Stimulated activated naive CD8-positive, alpha-beta T cell treated with anti-CD3 and anti-CD28 coated beads, Interleukin-15, Interleukin-2, amounts not matched to agents 100 ng/mL and 50 ng/mL, for 24 hours (primary cell): Measurements from ENCODE around the gene PTPRM.

ENCODE experiments used
- H3K27ac Mint-ChIP-seq: one replicate; pipeline ENCODE4 v1.8.0; 2021; ENCODE audit warnings: mild to moderate bottlenecking, mixed read lengths
- H3K27me3 Mint-ChIP-seq: one replicate; pipeline ENCODE4 v1.8.0; 2021; ENCODE audit warnings: mixed read lengths
- H3K36me3 Mint-ChIP-seq: one replicate; pipeline ENCODE4 v1.8.0; 2021; ENCODE audit warnings: low read depth, mixed read lengths
- H3K4me1 Mint-ChIP-seq: one replicate; pipeline ENCODE4 v1.8.0; 2021; ENCODE audit warnings: low read depth, mixed read lengths
- H3K4me3 Mint-ChIP-seq: one replicate; pipeline ENCODE4 v1.8.0; 2021; ENCODE audit warnings: mild to moderate bottlenecking, mixed read lengths
- H3K9me3 Mint-ChIP-seq: one replicate; pipeline ENCODE4 v1.8.0; 2021; ENCODE audit warnings: mixed read lengths

PTPRM gene

GRCh38 chr18:8381821-8382459, 814.8 kb downstream of the PTPRM start:
- H3K4me3 Mint-ChIP-seq, result no peak overlapping the region
- no peaks in the 10 kb centered on the region for H3K9me3 Mint-ChIP-seq
- no peaks in the 10 kb centered on the region for H3K36me3 Mint-ChIP-seq
- H3K4me1 Mint-ChIP-seq, result no peaks in the 10 kb centered on the region
- H3K27me3 Mint-ChIP-seq, result no peaks in the 10 kb centered on the region
- H3K27ac Mint-ChIP-seq, result no peak overlapping the region

GRCh38 chr18:8385400-8385799, 818.3 kb downstream of the PTPRM start:
- H3K4me1 Mint-ChIP-seq, result no peaks in the 10 kb centered on the region
- H3K9me3 Mint-ChIP-seq, result no peaks in the 10 kb centered on the region
- no peak overlapping the region for H3K27ac Mint-ChIP-seq
- H3K36me3 Mint-ChIP-seq, result no peaks in the 10 kb centered on the region
- no peaks in the 10 kb centered on the region for H3K27me3 Mint-ChIP-seq
- no peak overlapping the region for H3K4me3 Mint-ChIP-seq

- H3K36me3 Mint-ChIP-seq, result no peaks in the 10 kb centered on the region
- no peaks in the 10 kb centered on the region for H3K9me3 Mint-ChIP-seq
- H3K4me1 Mint-ChIP-seq, result no peaks in the 10 kb centered on the region
- H3K4me3 Mint-ChIP-seq, result no peak overlapping the region
- H3K27ac Mint-ChIP-seq, result no peak overlapping the region
- no peaks in the 10 kb centered on the region for H3K27me3 Mint-ChIP-seq
Observed at GRCh38 chr18:8386669-8387380, 819.7 kb downstream of the PTPRM start.

GRCh38 chr18:8389391-8390340, 822.5 kb downstream of the PTPRM start:
- Mint-ChIP-seq H3K4me1 (no peaks in the 10 kb centered on the region), H3K4me3 (no peak overlapping the region), H3K9me3 (no peaks in the 10 kb centered on the region), H3K27me3 (no peaks in the 10 kb centered on the region), H3K27ac (no peak overlapping the region), H3K36me3 (no peaks in the 10 kb centered on the region)

- Mint-ChIP-seq H3K27me3 (no peaks in the 10 kb centered on the region), H3K4me1 (no peaks in the 10 kb centered on the region), H3K36me3 (no peaks in the 10 kb centered on the region), H3K27ac (no peak overlapping the region), H3K4me3 (no peak overlapping the region), H3K9me3 (no peaks in the 10 kb centered on the region)
Observed at GRCh38 chr18:8391068-8391467, 824.0 kb downstream of the PTPRM start.

- H3K4me3 Mint-ChIP-seq, result no peak overlapping the region
- no peaks in the 10 kb centered on the region for H3K4me1 Mint-ChIP-seq
- H3K36me3 Mint-ChIP-seq, result no peaks in the 10 kb centered on the region
- H3K27me3 Mint-ChIP-seq, result no peaks in the 10 kb centered on the region
- H3K9me3 Mint-ChIP-seq, result no peaks in the 10 kb centered on the region
- no peak overlapping the region for H3K27ac Mint-ChIP-seq
Observed at GRCh38 chr18:8396254-8396653, 829.1 kb downstream of the PTPRM start.

GRCh38 chr18:8397034-8397433, 829.9 kb downstream of the PTPRM start:
- no peaks in the 10 kb centered on the region for H3K27me3 Mint-ChIP-seq

GRCh38 chr18:8399138-8399537, 832.0 kb downstream of the PTPRM start:
- Mint-ChIP-seq H3K4me3 (no peak overlapping the region), H3K27ac (no peak overlapping the region), H3K4me1 (no peaks in the 10 kb centered on the region), H3K27me3 (no peaks in the 10 kb centered on the region), H3K9me3 (no peaks in the 10 kb centered on the region), H3K36me3 (no peaks in the 10 kb centered on the region)

More at GRCh38 chr18:8397034-8397433, 829.9 kb downstream of the PTPRM start:
- H3K36me3 Mint-ChIP-seq, result no peaks in the 10 kb centered on the region
- H3K27ac Mint-ChIP-seq, result no peak overlapping the region
- no peaks in the 10 kb centered on the region for H3K9me3 Mint-ChIP-seq
- no peaks in the 10 kb centered on the region for H3K4me1 Mint-ChIP-seq
- H3K4me3 Mint-ChIP-seq, result no peak overlapping the region

- no peaks in the 10 kb centered on the region for H3K4me1 Mint-ChIP-seq
- H3K36me3 Mint-ChIP-seq, result no peaks in the 10 kb centered on the region
- H3K27ac Mint-ChIP-seq, result no peak overlapping the region
- no peaks in the 10 kb centered on the region for H3K9me3 Mint-ChIP-seq
- H3K4me3 Mint-ChIP-seq, result no peak overlapping the region
- H3K27me3 Mint-ChIP-seq, result no peaks in the 10 kb centered on the region
Observed at GRCh38 chr18:8400193-8400752, 833.2 kb downstream of the PTPRM start.

- Mint-ChIP-seq H3K27me3 (no peaks in the 10 kb centered on the region), H3K4me1 (no peaks in the 10 kb centered on the region), H3K36me3 (no peaks in the 10 kb centered on the region), H3K4me3 (no peak overlapping the region), H3K27ac (no peak overlapping the region), H3K9me3 (no peaks in the 10 kb centered on the region)
Observed at GRCh38 chr18:8400825-8401224, 833.7 kb downstream of the PTPRM start.

GRCh38 chr18:8401606-8402005, 834.5 kb downstream of the PTPRM start:
- Mint-ChIP-seq H3K36me3 (no peaks in the 10 kb centered on the region), H3K4me3 (no peak overlapping the region), H3K27me3 (no peaks in the 10 kb centered on the region), H3K4me1 (no peaks in the 10 kb centered on the region), H3K9me3 (no peaks in the 10 kb centered on the region), H3K27ac (no peak overlapping the region)

GRCh38 chr18:8402237-8402636, 835.1 kb downstream of the PTPRM start:
- no peaks in the 10 kb centered on the region for H3K36me3 Mint-ChIP-seq

GRCh38 chr18:8403713-8404112, 836.6 kb downstream of the PTPRM start:
- Mint-ChIP-seq H3K9me3 (no peaks in the 10 kb centered on the region), H3K36me3 (no peaks in the 10 kb centered on the region), H3K4me3 (no peak overlapping the region), H3K27me3 (no peaks in the 10 kb centered on the region), H3K4me1 (no peaks in the 10 kb centered on the region), H3K27ac (no peak overlapping the region)

More at GRCh38 chr18:8402237-8402636, 835.1 kb downstream of the PTPRM start:
- Mint-ChIP-seq H3K27ac (no peak overlapping the region), H3K9me3 (no peaks in the 10 kb centered on the region), H3K4me3 (no peak overlapping the region), H3K27me3 (no peaks in the 10 kb centered on the region), H3K4me1 (no peaks in the 10 kb centered on the region)

- H3K27ac Mint-ChIP-seq, result no peak overlapping the region
- H3K4me1 Mint-ChIP-seq, result no peaks in the 10 kb centered on the region
- no peaks in the 10 kb centered on the region for H3K27me3 Mint-ChIP-seq
- H3K4me3 Mint-ChIP-seq, result no peak overlapping the region
- no peaks in the 10 kb centered on the region for H3K36me3 Mint-ChIP-seq
- peaks cover 17% of the 10 kb centered on the region for H3K9me3 Mint-ChIP-seq
Observed at GRCh38 chr18:8406186-8406867, 839.2 kb downstream of the PTPRM start.
